ENCODE measurements around the gene SLC24A1.

SLC24A1 gene

DNA sequence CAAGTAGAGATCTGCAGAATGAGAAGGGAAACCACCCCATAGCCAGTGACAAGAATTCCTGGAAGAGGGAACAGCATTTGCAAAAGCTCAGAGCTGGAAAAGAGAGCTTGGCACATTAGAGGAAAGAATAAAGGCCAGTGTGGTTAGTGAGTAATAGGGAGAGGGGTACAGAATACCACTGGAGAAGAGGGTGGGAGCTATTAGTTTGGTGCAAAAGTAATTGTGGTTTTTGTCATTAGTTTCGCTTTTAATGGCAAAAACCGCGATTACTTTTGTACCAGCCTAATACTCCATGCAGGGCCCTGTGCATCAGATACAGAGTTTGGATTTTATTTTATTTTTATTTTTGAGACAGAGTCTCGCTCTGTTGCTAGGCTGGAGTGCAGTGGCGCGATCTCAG lies 9.8 kb downstream of the SLC24A1 start:
- Mint-ChIP-seq H3K4me1 (peaks cover 7 to 12% of the 10 kb centered on the region in 2 donors), H3K4me3 (peak overlapping the region in 1 of 2 donors; percentile 47), H3K27me3 (no peaks in the 10 kb centered on the region), H3K27ac (peak overlapping the region; percentile 20), H3K36me3 (peaks cover 2 to 14% of the 10 kb centered on the region in 2 donors), H3K9me3 (no peaks in the 10 kb centered on the region)
- DNase-seq (no peak), ATAC-seq (replicated peaks) (peak; percentile 31 to 62)

DNA sequence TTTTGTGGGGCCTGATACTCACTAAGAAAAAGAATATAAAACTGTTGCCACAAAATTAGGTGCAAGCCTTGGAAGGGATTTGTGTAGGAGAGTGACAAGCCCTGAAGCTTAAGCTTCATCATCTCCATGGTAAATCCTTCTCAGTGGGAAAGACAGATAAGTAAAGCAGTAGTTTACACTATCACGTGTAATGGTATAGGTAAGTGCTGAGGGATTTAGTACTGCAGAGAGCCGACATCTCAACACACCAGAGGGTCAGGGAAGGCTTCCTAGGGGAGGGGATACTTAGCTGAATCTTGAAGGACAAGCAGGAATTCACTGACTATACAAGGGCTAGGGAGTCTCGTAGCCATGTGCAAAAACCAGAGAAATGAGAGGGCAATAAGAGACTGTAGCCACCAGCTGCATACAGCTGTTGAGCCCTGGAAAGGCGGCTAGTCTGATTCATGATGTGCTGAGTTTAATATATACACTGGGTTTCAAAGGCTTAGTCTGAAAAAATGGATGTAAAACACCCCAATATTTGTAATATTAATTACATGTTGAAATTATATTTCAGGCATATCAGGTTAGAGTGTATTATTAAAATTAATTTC lies 11.1 kb downstream of the SLC24A1 start:
- Mint-ChIP-seq H3K9me3 (no peaks in the 10 kb centered on the region), H3K27me3 (no peaks in the 10 kb centered on the region), H3K27ac (no peak overlapping the region), H3K36me3 (peaks cover 2 to 10% of the 10 kb centered on the region in 2 donors), H3K4me1 (peaks cover 9 to 12% of the 10 kb centered on the region in 2 donors), H3K4me3 (no peak overlapping the region)
- no peak for ATAC-seq (replicated peaks)
- DNase-seq: no peak

DNA sequence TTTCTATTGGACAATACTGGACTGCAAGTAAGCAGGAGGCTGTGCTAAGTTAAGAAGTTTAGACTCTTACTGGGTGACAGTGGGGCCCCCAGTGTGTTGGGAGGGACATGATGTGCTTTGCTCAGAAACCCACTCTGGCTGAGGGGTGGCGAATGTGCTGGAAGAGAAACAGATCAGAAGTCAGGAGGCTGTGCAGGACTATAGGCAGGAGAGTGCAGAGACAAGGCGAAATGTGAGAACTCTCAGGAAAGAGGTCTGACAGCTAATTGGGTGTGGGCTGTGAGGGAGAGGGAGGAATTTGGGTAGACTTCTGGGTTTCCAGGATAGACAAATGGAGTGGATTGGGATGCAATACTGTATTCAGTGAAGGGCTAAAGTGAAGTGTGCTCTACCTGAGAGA lies 12.0 kb downstream of the SLC24A1 start:
- peaks cover 13 to 19% of the 10 kb centered on the region in 2 donors for H3K4me1 Mint-ChIP-seq
- no peaks in the 10 kb centered on the region for H3K9me3 Mint-ChIP-seq
- peaks cover 2 to 10% of the 10 kb centered on the region in 2 donors for H3K36me3 Mint-ChIP-seq
- no peak for ATAC-seq (replicated peaks)
- no peaks in the 10 kb centered on the region for H3K27me3 Mint-ChIP-seq
- no peak overlapping the region for H3K27ac Mint-ChIP-seq
- H3K4me3 Mint-ChIP-seq: no peak overlapping the region
- DNase-seq: no peak

DNA sequence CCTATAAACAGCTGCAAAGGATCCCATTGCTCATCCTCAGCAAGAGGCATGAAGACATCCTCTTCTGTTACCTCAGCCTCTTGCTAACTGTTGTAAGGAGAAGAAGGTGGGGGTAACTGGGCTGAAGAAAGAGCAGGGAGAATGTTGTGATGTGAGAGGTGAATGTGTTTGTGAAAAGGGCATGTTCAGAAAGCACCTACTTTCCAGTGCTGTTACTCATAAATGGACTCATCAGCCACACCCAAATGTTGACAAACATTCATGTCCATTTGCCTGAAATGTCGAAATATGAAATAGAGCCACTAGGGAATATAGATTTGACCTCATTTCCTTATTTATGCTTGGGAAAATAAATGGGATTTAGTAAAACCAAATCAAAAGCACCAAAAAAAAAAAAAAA lies 12.6 kb downstream of the SLC24A1 start:
- DNase-seq (no peak), ATAC-seq (replicated peaks) (no peak)
- Mint-ChIP-seq H3K27me3 (no peaks in the 10 kb centered on the region), H3K9me3 (no peaks in the 10 kb centered on the region), H3K4me3 (no peak overlapping the region), H3K27ac (no peak overlapping the region), H3K4me1 (peaks cover 17 to 24% of the 10 kb centered on the region in 2 donors), H3K36me3 (peaks cover 2 to 10% of the 10 kb centered on the region in 2 donors)

DNA sequence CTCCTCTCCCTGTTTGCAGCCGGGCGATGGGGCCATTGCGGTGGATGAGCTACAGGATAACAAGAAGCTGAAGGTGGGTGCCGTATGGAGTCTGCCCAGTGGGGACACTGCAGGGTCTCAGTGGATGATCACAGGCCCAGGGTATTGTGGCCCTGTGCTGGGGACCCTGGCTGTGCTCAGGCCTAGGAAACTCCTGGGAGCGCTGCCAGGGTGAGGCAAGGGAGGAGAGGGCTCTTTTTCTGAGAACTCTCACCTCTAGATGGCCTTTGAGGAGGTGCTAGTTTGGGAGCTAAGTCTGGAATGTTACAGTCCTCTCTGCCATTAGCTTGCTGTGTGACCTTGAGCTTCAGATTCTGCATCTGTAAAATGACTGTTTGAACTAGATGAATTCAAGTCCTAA lies 16.4 kb downstream of the SLC24A1 start:
- Mint-ChIP-seq H3K27me3 (no peaks in the 10 kb centered on the region), H3K36me3 (peaks cover 0 to 2% of the 10 kb centered on the region in 2 donors), H3K9me3 (no peaks in the 10 kb centered on the region), H3K4me3 (no peak overlapping the region), H3K4me1 (peaks cover 10 to 12% of the 10 kb centered on the region in 2 donors), H3K27ac (no peak overlapping the region)
- no peak for ATAC-seq (replicated peaks)
- no peak for DNase-seq

DNA sequence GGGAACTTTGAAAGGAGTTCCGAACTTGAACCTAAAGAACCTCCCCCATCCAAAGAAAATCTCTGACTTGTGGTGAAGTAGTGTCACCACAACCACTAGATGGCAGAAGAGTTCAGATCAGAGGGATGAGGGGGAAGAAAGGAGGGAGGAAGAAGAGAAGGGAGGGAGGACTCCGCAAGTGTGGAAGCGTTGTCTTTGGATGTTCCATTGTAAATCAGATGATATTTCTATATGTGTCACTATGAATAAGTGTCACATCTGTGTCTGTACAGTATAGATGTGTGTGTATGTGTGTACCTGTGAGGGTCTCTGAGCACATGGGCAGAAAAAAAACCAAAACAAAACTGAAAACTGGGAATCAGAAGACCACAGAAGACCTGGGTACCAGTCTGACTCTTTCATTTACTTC lies 16.9 kb downstream of the SLC24A1 start:
- H3K36me3 Mint-ChIP-seq: peaks cover 0 to 2% of the 10 kb centered on the region in 2 donors
- H3K4me3 Mint-ChIP-seq: peak overlapping the region; percentile 2 to 46
- H3K27ac Mint-ChIP-seq: no peak overlapping the region
- H3K9me3 Mint-ChIP-seq: no peaks in the 10 kb centered on the region
- DNase-seq: peak; percentile 23
- no peaks in the 10 kb centered on the region for H3K27me3 Mint-ChIP-seq
- ATAC-seq (replicated peaks): peak; percentile 68 to 77
- H3K4me1 Mint-ChIP-seq: peaks cover 10 to 12% of the 10 kb centered on the region in 2 donors

DNA sequence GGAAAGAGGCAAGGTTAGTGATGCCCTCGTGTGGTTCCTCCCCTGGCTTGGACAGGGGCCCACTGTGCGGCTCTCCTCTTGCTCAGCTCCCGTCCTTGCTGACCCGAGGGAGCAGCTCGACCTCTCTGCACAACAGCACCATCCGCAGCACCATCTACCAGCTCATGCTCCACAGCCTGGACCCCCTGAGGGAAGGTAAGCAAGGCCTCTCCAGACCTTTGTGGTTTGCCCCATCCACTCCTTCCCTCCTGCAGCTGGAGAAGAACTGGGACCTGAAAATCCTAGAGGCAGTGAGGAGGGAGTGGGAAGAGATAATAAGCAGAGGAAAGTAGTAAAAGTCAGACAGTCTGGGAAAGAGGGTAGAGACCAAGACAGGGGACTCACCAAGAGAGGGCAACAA lies 17.8 kb downstream of the SLC24A1 start:
- peaks cover 10 to 12% of the 10 kb centered on the region in 2 donors for H3K4me1 Mint-ChIP-seq
- no peak overlapping the region for H3K4me3 Mint-ChIP-seq
- no peak overlapping the region for H3K27ac Mint-ChIP-seq
- DNase-seq: no peak
- no peak for ATAC-seq (replicated peaks)
- H3K9me3 Mint-ChIP-seq: no peaks in the 10 kb centered on the region
- H3K36me3 Mint-ChIP-seq: peaks cover 2 to 3% of the 10 kb centered on the region in 2 donors
- H3K27me3 Mint-ChIP-seq: no peaks in the 10 kb centered on the region

DNA sequence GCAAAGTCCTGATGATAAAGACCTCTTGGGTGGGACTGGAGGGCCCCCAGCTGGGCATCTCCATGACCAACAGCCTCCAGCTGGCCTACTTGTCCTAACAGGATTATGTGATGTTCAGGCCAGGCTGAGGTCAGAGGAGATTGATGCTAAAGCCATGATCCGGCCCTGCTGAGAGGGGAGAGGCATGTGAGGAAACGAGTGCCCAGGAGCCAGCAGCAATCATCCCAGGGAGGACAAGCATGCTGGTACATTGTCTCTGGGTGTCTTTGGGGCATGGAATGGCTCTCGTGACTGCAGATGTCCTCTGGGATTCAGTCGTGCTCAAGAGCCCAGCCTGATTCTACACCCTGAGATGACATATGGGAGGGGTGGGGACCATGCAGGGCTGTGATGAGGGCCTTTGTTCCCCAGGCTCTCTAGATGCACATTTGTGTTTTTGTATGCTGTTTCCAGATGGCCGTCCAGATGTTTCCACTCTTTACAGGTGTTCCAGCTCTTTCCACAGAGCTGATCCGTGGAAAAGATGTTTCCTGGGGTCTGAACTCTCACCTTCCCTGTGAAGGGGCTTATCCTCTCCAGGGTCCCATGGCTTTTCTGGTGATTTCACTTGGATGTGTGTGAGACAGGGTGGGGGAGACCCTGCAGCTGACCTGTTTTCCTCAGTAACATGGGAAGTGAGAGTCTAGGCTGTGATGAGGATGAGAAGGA lies 20.2 kb downstream of the SLC24A1 start:
- H3K27me3 Mint-ChIP-seq: no peaks in the 10 kb centered on the region
- peaks cover 12 to 17% of the 10 kb centered on the region in 2 donors for H3K36me3 Mint-ChIP-seq
- H3K9me3 Mint-ChIP-seq: no peaks in the 10 kb centered on the region
- no peak overlapping the region for H3K4me3 Mint-ChIP-seq
- peaks cover 11 to 12% of the 10 kb centered on the region in 2 donors for H3K4me1 Mint-ChIP-seq
- no peak overlapping the region for H3K27ac Mint-ChIP-seq
- ATAC-seq (replicated peaks): no peak
- DNase-seq: no peak

DNA sequence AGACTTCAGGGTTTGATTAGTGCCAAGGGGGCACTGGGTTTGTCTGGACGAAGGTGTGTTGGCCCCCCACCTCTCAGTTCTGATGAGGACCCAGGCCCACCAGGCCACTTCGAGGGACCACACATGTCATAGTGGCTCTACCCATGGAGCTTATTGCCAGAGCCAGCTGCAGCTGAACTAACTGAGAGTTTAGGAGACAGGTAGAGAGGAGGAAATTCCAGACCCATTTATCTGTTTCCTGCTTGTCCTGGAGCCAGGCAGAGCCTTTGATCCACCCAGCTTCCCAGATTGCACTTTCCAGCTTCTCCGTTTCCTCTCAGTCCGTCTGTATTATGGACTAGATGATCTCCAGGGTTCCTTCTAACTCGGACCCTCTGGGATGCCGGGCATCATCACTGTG lies 20.9 kb downstream of the SLC24A1 start:
- H3K4me1 Mint-ChIP-seq: peaks cover 10 to 12% of the 10 kb centered on the region in 2 donors
- DNase-seq (no peak), ATAC-seq (replicated peaks) (no peak)
- no peaks in the 10 kb centered on the region for H3K9me3 Mint-ChIP-seq
- no peak overlapping the region for H3K4me3 Mint-ChIP-seq
- H3K27me3 Mint-ChIP-seq: no peaks in the 10 kb centered on the region
- H3K27ac Mint-ChIP-seq: peak overlapping the region; percentile 52
- peaks cover 15 to 23% of the 10 kb centered on the region in 2 donors for H3K36me3 Mint-ChIP-seq

DNA sequence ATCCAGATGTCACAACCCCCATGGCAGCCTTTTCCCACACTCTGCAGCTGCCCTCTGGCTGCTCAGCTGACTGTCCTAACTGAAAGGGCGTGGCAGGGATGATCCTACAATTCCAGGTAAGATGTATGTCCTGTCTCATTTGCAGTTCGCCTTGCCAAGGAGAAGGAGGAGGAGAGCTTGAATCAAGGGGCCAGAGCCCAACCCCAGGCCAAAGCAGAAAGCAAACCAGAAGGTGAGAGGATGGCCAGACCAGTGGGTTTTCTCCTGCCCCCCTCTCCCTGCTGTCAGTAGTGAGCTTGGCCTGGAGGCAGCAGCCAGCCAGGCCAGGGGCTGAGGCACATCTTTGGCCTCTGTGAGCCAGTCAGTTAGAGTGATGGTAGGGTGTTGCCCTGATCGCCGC lies 22.5 kb downstream of the SLC24A1 start:
- Mint-ChIP-seq H3K36me3 (peaks cover 15 to 25% of the 10 kb centered on the region in 2 donors), H3K9me3 (no peaks in the 10 kb centered on the region), H3K27me3 (no peaks in the 10 kb centered on the region), H3K4me1 (peaks cover 0 to 2% of the 10 kb centered on the region in 2 donors), H3K27ac (peak overlapping the region; percentile 33), H3K4me3 (no peak overlapping the region)
- no peak for DNase-seq
- no peak for ATAC-seq (replicated peaks)

DNA sequence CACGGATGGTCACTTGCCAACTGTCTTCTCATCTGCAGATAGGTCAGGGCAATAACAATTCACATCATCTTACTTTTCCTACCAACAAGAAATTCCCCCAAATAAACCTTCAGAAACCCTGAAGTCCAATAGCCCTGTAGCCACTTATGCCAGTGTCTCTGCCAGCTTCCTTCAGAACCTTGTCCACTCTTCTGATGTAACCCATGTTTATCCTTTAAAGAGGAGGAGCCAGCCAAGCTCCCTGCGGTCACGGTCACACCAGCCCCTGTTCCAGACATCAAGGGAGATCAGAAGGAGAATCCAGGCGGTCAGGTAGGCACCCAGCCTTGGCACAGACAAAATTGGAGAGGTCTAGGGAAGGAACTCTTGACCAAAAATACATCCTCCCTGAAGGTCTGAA lies 23.7 kb downstream of the SLC24A1 start:
- H3K36me3 Mint-ChIP-seq: peaks cover 19 to 29% of the 10 kb centered on the region in 2 donors
- H3K4me3 Mint-ChIP-seq: peak overlapping the region in 1 of 2 donors; percentile 36
- no peaks in the 10 kb centered on the region for H3K9me3 Mint-ChIP-seq
- peaks cover 5% of the 10 kb centered on the region in 2 donors for H3K4me1 Mint-ChIP-seq
- DNase-seq: no peak
- no peaks in the 10 kb centered on the region for H3K27me3 Mint-ChIP-seq
- peak overlapping the region; percentile 75 for H3K27ac Mint-ChIP-seq
- no peak for ATAC-seq (replicated peaks)

DNA sequence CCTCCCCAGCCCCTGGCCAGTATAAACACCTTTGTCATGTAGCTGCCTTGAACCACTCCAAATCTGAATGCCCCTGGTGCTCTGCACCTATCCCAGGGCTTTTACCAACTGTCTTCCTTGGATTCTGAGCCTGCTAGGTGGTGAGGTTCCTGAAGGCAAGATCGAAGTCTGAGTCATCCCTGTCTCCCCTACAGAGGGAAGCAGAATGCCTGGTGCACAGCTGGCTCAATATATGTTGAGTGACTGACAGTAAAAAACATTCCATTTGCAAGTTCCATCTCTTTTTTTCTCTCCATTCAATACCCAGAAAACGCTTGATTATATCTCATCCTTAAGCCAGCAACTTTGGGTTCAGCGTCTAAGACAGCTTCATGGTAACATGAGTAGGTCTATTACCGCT lies 24.7 kb downstream of the SLC24A1 start:
- DNase-seq: no peak
- H3K4me3 Mint-ChIP-seq: no peak overlapping the region
- no peak for ATAC-seq (replicated peaks)

DNA sequence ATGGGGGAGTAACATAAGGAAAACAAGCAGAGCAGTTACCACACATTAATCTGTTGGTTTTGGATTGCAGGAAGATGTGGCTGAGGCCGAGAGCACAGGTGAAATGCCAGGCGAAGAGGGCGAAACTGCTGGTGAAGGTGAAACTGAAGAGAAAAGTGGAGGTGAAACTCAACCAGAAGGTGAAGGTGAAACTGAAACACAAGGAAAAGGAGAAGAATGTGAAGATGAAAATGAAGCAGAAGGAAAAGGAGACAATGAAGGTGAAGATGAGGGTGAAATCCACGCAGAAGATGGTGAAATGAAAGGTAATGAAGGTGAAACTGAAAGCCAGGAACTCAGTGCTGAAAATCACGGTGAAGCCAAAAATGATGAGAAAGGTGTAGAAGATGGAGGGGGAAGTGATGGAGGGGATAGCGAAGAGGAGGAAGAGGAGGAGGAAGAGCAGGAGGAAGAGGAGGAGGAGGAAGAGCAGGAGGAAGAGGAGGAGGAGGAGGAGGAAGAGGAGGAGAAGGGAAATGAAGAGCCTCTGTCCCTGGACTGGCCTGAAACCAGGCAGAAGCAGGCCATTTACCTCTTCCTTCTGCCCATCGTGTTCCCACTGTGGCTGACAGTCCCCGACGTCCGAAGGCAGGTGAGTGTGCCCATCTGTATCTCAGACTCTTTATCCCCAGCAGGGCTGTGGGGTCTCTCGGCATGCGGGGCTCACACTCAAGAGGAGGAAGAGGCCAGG lies 28.7 kb downstream of the SLC24A1 start:
- H3K27ac Mint-ChIP-seq: no peak overlapping the region
- H3K4me1 Mint-ChIP-seq: peaks cover 8 to 11% of the 10 kb centered on the region in 2 donors
- H3K27me3 Mint-ChIP-seq: no peaks in the 10 kb centered on the region
- peaks cover 51 to 61% of the 10 kb centered on the region in 2 donors for H3K36me3 Mint-ChIP-seq
- no peaks in the 10 kb centered on the region for H3K9me3 Mint-ChIP-seq
- DNase-seq (no peak), ATAC-seq (replicated peaks) (no peak)
- H3K4me3 Mint-ChIP-seq: no peak overlapping the region

More for the DNA sequence above, 24.7 kb downstream of the SLC24A1 start:
- no peaks in the 10 kb centered on the region for H3K9me3 Mint-ChIP-seq
- peak overlapping the region; percentile 67 for H3K27ac Mint-ChIP-seq
- H3K36me3 Mint-ChIP-seq: peaks cover 25 to 37% of the 10 kb centered on the region in 2 donors
- H3K4me1 Mint-ChIP-seq: peaks cover 7 to 11% of the 10 kb centered on the region in 2 donors
- no peaks in the 10 kb centered on the region for H3K27me3 Mint-ChIP-seq

DNA sequence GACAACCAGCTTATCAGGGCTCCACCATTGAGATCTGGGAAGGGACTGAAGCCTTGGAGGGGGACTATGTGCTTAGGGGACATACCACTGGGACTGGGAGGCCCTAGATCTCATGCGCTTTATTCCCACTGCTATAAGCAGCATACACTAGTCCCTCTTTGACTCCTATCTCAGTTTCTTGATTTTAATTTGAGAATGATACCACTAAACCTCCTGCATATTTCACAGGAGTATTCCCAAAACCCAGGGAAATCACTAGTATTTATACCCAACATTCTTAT lies 29.2 kb downstream of the SLC24A1 start:
- no peaks in the 10 kb centered on the region for H3K9me3 Mint-ChIP-seq
- H3K4me3 Mint-ChIP-seq: no peak overlapping the region
- H3K27ac Mint-ChIP-seq: no peak overlapping the region
- peaks cover 50 to 63% of the 10 kb centered on the region in 2 donors for H3K36me3 Mint-ChIP-seq
- no peak for DNase-seq
- H3K4me1 Mint-ChIP-seq: peaks cover 7 to 11% of the 10 kb centered on the region in 2 donors
- no peak for ATAC-seq (replicated peaks)
- no peaks in the 10 kb centered on the region for H3K27me3 Mint-ChIP-seq

Data from stimulated activated naive B cell treated with anti-CD40 and anti-IgM and Interleukin-4, amounts not matched to agents 10 μg/mL and 1 μg/mL and 100 μg/mL, for 72 hours (primary cell).